Right renal cortex interstitium (tissue), 3 donors: ENCODE data around the gene G0S2. TPM values are rescaled to one million over a fixed set of nuclear protein-coding genes. Genes with fewer than 3 reads are reported as not detected.

Experiments
- DNase-seq, 3 donors: peaks; one replicate each; pipeline ENCODE4 v3.0.0-alpha.2; 2013; ENCODE audit warnings: low read depth in 3 of 3, low spot score in 2 of 3
- polyA plus RNA-seq, 3 donors: library from polyadenylated mRNA; unstranded; fragments of 120-200 nt; gene quantifications; one replicate each; pipeline ENCODE4 v1.2.1, GENCODE V29; 2013; ENCODE audit not compliant: insufficient read length in 3 of 3

G0S2 gene
- polyA plus RNA-seq, 3 donors = 9.3 to 13.7 (median 12.0) TPM

DNA sequence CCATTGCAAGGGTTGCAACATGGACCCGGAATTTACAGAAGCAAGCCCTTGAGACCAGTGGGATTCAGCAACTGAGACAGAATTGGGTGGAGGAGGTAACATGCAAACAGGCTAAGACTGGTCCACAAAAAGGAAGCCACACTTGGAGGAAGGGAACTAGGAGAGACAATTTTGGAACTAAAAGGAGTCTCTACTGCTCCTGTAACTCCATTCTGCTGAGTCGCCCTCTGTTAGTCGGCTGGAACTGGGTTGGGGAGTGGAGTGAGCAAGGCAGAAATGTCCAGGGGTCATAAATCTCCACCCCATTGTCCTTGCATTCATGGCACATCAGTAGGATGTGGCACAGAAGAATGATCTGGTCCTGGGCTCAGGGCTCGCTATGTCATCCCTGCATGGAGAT, 28.1 kb upstream of the G0S2 start:
- DNase-seq = no peak

DNA sequence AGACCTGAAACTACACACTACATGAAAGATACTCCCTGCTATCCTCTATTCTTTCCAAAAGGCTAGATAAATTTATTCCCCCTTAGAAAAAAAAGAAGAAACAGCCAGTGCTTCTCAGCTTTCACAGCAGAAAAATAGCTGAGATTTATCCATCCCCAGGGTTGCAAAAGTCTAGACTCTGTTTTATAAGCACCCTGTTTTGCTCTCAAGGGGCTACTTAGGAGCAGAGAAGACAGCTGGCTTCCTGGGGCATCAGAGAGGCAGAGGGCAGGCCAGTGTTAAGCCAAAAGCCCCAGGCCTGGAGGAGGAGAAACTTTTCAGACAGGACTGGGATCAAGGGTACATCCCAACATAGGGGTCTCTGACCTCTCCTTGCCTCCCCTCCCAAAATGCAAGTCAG, 26.9 kb upstream of the G0S2 start:
- no peak for DNase-seq

DNA sequence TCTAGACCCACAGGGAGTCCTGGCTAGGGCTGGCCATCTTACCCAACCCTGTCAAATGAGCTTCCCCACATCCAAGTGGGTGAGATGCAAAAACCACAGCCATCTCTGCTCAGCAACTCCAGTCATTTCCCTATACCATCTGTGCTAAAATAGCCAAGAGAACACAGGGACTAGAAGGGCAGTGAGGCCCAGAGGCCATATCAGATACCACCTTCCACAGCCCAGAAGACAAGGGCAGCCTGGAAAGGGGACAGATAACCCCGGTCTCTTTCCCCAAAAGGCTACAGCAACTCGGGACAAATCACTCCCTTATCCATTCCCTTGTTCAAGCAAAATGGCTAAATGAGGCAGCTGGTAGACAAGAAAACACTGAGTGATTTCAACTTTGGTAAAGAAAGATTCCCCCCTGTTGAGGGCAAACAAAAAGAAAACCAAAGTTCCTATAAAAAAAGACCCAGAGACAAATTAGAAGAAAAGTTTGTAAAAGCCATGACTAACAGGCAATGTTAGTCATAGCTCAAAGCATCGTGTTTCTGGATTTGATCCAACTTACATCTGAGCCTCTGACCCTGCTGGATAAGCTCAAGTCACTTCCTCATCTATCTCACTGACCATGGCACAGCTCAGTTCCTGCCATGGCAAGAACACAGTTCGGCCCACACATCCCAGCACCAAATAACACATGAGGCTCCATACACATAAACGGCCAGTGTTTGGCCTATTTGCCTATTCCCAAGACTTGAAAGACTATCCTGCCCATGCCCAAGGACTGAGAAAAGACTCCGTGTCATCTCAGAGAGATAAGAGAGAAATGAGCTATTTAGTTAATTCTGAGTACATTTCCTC, 26.1 kb upstream of the G0S2 start:
- no peak for DNase-seq

DNA sequence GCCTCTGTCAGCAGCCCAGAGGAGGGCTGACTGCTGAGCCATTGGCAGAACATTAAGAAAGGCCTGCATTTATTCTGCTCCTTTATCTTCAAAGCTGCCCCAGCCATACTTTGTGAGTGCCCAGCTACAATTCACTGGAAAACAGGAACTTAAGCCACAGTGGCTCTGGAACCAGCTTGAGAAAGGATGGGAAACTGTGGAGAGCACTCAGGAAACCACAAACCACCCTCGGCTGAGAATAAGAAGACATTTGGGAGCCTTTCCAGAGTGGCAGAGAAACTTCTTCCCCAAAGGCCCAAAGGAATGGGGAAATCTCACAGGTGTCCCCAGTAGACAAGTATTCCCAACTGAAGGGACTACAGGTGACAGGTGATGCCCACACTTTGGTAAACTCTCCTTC, 24.8 kb upstream of the G0S2 start:
- no peak for DNase-seq

DNA sequence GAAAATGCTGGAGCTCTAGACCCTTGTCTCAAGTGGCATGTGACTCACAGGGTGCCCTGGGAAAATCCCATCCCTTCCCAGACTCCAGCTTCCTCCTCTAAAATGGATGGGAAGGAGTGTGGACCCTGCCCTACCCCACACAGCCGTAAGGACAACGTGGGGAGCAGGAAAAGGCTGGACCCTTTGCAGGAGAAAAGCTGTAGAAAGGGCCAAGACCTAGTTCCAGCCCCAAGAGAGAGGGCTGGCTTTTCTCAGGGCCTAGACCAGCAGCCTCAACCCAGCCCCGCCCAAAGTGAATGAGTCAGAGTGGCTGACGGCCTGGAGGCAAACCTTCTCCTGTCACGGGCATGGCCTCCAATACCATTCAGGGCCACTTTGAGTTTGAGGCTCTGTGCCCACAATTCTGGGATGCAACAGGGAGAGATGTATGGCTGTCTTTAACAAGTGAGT, 24.0 kb upstream of the G0S2 start:
- DNase-seq = no peak

DNA sequence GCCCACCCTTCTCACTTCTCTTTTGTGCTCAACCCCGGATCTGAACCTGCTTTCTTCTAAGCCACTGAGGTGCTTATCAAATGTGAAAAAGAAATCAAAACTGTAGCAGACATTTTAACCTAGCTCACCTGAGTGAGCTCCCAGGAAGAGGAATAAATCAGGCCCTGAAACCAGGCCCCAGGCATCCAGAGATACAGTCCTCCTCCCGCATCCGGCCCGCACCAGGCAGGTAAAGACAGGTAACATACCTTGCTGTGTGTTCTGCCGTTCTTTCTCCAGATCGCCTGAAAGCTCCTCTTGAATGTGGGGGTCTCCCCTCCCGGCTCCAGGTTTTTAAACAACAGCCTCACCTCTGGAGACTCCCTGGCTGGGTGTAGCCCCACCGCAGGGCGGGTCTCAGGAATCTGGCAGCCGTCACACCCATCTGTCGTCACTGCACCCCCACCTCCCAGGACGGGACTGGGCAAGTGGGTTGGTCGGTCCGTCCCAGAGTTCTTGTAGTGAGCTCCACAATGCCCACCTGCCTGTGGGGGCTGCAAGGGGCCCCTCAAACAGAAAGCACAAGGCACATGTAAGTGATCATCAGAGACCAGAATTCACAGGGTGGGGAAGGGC, 23.0 kb upstream of the G0S2 start, which contains the start of gene LAMB3:
LAMB3 (minus strand) TSS at position 305 of the 615 bp plus-strand sequence. CDS start 1,481 bp downstream, outside the sequence.
- DNase-seq = no peak

DNA sequence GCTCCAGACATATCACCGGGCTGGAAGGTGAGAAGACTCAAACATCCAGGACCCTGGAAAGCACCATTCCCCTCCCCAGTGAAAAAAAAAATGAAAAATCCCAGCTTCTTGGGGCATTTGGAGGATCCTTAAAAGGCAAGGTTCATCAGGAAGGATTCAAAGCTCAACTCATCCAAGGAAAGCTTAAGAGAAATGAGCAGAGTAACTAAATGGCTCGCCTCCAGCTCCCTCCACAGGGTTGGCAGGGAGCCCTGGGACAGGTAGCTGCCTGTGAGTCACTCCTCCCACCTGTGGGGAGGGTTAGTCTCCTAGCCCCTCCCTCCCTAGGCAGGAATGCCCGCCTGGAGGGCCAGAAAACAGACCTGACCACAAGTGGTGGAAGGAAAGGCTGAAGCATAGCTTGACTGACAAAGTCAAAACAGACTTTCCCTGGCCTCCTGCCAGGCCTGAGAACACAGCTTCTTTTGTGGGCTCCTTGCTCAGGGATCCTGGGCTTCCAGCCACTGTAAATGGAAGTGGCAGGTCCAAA, 22.3 kb upstream of the G0S2 start:
- peak in 1 of 3 donors; percentile 49 for DNase-seq

DNA sequence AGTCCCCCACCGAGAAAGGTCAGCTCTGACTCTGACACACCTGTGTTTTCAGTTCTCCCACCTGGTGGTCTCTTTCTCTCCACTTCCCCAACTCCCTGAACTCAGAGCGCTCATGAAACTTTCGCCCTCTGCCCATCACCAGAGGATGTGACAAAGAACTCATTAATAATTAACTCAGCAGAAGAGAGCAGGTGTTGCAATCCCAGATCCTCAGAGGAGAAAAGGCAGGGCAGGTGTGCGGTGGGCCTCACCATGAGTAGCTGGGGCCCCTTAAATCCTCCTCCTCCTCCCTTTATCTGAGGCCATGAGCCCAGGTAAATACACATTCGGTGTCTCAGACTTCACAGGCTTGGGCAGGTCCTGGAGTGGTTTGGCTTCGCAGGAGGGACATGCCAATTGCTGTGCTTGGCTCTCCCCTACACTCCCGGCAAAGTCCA, 21.3 kb upstream of the G0S2 start:
- DNase-seq = no peak

DNA sequence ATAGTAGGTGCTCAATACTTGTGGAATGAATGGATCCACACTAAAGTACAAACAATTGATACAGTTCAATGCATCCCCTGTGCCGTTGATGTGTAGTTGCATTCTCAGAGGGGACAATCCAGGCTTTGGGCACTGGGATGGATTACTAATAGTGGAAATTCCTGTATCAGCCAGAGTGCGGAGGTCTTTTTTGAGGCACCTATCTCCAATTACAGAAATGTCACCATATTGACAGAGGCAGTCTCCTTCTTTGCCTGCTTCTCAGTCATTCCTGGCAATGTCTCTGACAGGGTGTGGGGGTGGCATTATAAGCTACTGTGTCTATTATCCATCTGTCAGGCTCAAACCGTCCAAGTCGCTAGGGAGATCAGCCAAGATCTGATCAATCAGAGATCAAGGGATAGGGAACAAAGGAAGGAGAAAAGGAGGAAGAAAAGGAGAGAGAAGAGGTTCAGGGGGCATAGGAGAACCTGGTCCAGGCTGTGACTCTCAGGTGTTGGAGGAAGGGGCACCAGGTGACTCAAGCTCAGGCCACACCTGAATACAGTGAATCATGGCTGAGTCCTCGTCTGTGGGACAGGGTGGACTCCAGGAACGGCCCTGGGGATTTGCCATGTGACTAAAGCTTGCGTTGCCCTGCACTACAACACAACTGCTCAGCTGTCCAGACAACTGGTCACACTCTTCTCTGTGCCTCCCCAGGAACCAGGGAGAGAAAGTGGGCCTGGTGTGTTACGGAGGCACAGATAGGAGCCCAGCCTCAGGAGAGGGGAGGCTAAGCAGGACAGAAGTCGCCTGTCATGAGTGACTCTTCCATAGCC, 19.6 kb upstream of the G0S2 start:
- no peak for DNase-seq

DNA sequence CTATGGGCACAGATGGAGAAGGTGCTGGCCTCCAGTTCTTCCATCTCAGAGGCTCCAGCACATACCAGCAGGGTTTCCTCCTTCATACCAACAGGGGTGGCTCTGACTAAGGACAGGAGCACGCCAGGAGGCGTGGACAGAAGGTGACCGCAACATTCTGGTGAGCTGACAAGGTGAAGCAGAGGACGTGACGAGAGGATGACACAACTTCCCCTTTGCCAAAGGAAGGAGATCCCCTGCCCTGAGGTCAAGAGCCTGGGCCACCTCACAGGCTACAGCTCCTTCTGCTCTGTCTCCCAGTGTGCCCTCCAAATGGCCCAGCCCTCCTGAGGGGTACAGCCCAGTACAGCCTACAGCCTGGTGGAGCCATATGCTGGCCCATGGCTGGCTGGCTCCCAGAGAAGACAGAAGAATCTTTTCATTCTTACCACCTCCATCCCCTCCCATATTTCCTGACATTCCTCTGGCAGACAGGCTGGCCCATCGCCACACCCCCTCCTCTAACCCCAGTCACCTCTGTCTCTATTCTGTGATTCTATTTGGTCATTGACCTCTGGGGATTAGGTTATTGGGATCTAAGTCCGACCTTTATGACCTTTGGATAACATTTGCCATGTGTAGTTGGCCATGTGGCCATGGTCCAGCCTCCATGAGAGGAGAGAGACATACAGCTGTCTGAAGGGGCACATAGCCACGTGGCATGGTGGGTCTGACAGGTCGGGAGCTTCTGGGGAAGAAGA, 17.9 kb upstream of the G0S2 start:
- DNase-seq = no peak

DNA sequence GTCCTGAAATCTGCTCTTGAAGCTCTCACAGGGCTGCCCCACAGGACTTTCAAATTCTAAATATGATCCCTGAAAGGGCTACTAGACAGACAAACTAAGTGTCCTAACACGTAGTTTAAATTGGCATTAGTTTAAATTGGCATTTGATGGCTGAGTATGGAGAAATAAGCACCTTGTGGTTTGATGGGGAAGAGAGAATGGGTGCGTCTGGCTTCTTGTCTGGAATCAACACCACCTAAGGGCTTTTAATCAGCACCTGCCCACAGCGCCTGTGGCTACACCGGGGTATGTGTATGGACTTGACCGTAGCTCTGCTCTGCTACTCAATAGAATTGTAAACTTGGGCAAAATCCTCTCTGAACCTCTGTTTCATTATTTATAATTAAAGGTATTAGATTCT, 17.3 kb upstream of the G0S2 start:
- DNase-seq = no peak

DNA sequence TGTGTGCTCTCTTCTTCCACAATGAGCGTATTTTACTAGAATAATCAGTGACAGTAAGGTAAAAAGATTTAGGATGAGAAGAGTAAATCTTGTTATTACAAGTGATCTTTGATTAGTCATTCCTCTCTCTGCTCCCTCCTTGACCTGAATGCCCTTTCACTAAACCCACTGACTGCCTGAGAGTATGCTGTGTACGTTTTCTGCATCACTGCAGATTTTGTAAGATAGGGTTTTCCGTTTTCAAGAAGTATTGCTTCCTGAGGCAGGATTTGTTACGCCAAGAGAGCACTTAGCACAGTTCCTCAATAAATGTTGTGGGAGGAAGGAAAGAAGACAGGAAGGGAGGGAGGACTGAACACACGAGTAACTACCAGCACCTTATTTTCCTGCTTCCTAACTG, 15.3 kb upstream of the G0S2 start:
- DNase-seq = no peak

DNA sequence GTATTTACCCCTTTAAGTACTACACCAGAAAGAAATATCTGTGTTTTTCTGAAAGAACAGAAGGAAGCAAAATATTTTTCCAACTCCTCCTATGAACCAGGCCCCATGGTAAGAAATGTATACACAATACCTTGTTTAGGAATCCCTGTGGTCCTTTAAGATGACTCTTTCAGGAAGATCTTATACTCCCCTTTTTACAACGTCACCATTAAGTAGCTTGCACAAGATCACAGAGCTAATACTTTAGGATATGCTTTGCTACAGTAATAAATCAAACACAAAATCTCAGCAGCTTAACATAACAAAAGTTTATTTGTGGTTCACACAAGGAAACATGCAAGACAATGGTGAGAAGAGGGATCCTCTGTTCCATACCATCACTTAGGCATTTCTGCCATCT, 14.1 kb upstream of the G0S2 start:
- no peak for DNase-seq

DNA sequence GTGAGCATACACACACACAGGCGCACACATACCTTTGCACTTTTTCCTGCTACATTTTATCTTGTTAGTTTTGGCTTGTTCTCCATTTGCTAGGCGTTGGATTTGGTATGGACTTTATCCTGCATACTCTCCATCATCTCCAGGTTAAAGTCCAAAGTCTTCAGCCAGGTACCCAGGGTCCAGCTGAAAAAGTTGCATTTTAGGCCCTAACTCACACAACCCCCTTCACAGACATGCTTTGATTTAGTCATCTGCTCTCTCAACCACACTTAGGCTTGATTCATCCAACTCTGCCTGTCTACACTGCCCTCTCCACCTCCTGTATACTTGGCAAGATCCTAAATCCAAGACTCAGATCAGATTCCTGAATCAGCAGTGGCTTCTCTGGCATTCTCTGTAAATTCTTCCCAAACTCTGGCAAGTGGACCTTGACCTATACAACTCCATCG, 12.3 kb upstream of the G0S2 start:
- DNase-seq = no peak

DNA sequence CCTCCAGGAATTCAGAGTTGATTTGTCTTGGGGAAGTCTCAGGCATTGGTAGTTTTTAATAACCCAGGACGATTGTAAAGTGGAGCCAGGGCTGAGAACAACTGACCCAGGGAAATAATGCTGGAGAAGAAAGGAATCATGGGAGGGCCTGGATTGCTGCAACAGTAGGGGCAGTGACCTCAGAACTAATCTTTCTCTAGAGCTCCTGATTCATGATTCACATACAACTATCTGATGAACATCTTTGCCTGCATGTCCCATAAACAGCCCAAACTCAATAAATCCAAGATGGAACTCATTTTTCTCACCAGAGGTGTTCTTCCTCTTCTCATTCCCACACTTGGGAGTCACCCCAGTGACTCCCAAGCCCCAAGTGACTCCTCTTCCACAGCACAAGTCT, 8.1 kb upstream of the G0S2 start:
- no peak for DNase-seq

DNA sequence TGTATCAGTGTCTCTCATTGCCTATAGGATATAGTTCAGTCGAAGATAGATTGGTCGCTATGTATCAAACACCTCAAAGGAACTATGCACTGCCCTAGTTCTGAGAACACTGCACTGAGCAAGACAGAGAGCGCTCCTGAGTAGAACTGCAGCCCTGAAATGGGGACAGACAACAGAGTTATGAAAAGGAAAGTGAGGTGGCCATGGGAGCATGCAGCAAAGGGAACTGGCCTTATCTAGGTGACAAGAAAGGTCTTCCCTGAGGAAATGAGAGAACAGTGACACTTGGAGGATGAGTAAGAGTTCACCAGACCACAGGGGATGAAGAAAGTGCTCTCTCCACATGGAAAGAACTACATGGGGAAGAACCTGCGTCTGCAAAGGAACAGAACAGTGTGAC, 7.5 kb upstream of the G0S2 start:
- DNase-seq = no peak

DNA sequence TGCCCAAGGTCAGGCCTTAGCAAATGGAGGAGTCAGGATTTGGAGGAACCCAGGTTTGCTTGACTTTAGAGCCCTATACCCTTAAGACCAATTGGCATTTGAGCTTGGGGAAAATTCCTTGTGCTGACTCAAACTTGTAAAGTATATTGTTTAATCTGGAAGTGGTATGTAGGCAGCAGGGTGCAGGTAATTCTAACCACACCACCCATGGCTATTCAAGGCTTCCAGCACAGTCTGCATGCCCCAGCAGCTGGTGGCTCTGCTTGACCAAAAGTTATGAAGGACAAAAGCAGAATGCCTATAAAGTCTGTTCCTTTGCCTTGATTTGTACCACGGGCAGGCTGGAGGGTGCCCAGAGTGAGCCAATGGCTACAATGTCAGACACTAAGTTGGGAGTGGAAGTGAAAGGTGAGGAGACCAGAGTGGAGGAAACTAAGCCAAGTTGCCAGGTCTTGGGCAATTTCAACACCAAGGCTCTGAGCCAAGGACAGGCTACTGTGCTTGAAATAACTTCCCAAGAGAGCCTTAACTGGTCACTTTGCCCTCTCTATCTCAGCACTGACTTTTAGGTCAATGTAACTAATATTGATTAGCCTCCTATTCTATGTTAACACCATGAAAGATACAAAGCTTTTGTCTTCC, 4.7 kb upstream of the G0S2 start:
- DNase-seq = no peak

DNA sequence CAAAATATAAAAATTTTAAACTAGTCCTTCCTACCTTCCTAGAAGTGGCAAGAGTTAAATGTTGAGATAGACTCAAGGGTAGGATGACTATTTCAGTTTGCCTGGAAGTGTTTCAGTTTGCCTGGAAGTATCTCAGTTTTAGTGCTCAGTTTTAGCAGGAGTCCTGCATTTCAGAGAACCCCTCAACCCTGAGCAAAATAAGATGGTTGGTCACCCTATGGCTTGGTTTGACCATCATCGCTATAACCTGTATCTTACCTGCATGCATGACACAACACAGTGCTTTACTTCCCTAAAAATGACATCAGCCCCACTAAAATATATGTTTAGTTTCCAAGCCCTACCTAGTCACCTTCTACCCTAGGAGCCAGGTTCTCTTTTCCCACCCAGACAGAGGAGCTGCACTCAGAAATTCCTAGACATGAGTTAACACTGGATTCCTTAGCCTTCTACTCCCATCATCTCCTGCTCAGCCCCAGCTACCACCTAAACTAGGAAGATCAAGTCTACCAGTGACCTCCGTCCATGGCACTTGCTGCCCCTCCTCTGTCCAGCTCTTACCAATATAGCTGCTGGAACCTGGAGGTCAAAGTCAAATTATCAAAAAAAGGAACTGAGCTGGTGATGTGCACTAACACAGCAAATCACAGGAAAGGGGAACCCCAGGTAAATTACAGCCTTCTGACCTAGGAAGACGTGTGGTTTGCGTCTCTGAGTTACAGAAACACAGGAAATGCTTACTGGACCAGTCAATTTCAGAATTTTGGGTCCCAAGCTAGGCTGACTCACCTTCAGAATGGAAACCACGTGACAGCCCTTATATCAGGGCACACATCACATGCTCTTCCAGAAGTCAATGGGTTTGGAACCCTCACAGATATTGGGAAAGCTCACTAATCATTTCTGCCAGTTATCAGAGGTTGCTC, 2.2 kb upstream of the G0S2 start:
- DNase-seq = no peak
